Psoas muscle (tissue), 8 donors: ENCODE data around the gene MCFD2. TPM values are rescaled to one million over a fixed set of nuclear protein-coding genes. Genes with fewer than 3 reads are reported as not detected.

Experiments used
- ATAC-seq, 4 donors: fragments of 200-7000 bp; cut with Tn5 transposase; one replicate each; pipeline ENCODE4 v1.9.1; 2020; ENCODE audit warnings: moderate library complexity in 3 of 4, mild to moderate bottlenecking in 2 of 4
- DNase-seq, 2 donors: peaks; one replicate each; pipeline ENCODE4 v3.0.0-alpha.2; 2020
- H3K27ac ChIP-seq: fragments of 200-600 bp; one replicate; pipeline ENCODE4 v1.8.0; 2022
- H3K27me3 ChIP-seq, 3 donors: fragments of 200-600 bp in 1 of 3; one replicate each; pipeline versions ENCODE4 v1.6.1 to v1.8.0; 2013 to 2022; ENCODE audit warnings: low read length in 2 of 3, mild to moderate bottlenecking in 2 of 3, moderate library complexity in 1 of 3; ENCODE audit not compliant: insufficient read depth in 3 of 3
- H3K36me3 ChIP-seq, 2 donors: fragments of 200-600 bp in 1 of 2; one replicate each; pipeline versions ENCODE4 v1.6.1 to v1.8.0; 2013 to 2022; ENCODE audit warnings: low read depth in 1 of 2, mild to moderate bottlenecking in 1 of 2, moderate library complexity in 1 of 2; ENCODE audit not compliant: insufficient read depth in 1 of 2
- H3K4me1 ChIP-seq: fragments of 200-600 bp; one replicate; pipeline ENCODE4 v1.8.0; 2022
- H3K4me3 ChIP-seq: fragments of 200-600 bp; one replicate; pipeline ENCODE4 v1.8.0; 2022; ENCODE audit warnings: mild to moderate bottlenecking
- H3K9me3 ChIP-seq: fragments of 200-600 bp; one replicate; pipeline ENCODE4 v1.8.0; 2022
- WGBS, 3 donors: extraction: QIAGEN DNeasy Blood & Tissue Kit; methylation state at CpG; one replicate each; pipeline versions ENCODE4 v1.1.6 to v1.1.7; 2013; 5-methylcytosine and 5-hydroxymethylcytosine counted together
- intact Hi-C, 2 donors: fragments of 100-400 bp; cut with DNase I; formaldehyde crosslinking; loops; one replicate each; pipeline versions ENCODE4 v1.11.0 to v1.14.2; 2022
- polyA plus RNA-seq, 3 donors: library from polyadenylated mRNA; stranded (reverse); fragments of 200-250 nt; gene quantifications; one replicate each; pipeline ENCODE4 v1.2.3, GENCODE V29; 2013
- total RNA-seq, 4 donors: library from RNA; stranded (reverse); fragmentation: NEBNext Ultra II Directional in 2 of 4; extraction: Animal tissue kit (Norgen Biotek cat#: 25700) in 2 of 4; gene quantifications; one replicate each; pipeline versions ENCODE4 v1.2.1 to v1.2.4, GENCODE V29; 2021 to 2023
- TF ChIP-seq, protein P1 (sequence below): fragments of 200-600 bp; IDR thresholded peaks from one replicate; pipeline ENCODE4 v1.8.0; 2022; ENCODE audit warnings: antibody characterized with exemption
- donor health status: healthy with polysubstance abuse.
- donor health status: DM: no; HTN: no; CAD: no; lungs with moderate emphysema.
- donor health status: Bipolar disorder and iron deficiency.
- donor health status: healthy.
- donor health status: DM: yes; HTN: yes; CAD: no.
- donor health status: DM: no; HTN: no; CAD: no.
- donor health status: DM: no; HTN: no; CAD: no.
- donor health status: DM: yes; HTN: yes; CAD: no.

MCFD2 gene
- total and polyA plus RNA-seq, 7 donors: 52.2 to 121 (median 86.5) TPM

DNA sequence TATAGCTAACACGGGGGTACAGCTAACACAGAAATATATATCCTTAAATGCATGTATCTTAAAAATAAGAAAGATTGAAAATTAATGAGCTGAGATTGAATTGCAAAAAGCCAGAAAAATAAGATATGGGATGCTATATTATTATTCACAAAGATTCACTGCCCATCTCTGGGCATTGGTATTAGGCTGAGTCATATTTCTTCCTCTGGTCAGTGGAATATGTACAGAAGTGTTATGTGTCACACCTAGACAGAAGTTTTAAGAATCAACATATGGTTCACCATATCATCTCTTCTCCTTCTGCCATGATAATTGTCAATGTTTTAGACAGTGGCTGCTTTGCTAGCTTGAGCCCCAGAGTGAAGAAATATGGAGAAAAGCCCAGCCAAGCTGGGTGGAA, 14.0 kb upstream of the MCFD2 start:
- no peak for ATAC-seq
- 94 to 100% (median 96%) methylated on average over 1 of the region's 1 CpG for WGBS, 3 donors
- Histone ChIP-seq H3K27ac (no peak overlapping the region), H3K27me3 (no peaks in the 10 kb centered on the region), H3K9me3 (peaks cover 6% of the 10 kb centered on the region), H3K4me1 (no peaks in the 10 kb centered on the region), H3K36me3 (no peaks in the 10 kb centered on the region), H3K4me3 (no peak overlapping the region)
- TF ChIP-seq, protein P1, sequence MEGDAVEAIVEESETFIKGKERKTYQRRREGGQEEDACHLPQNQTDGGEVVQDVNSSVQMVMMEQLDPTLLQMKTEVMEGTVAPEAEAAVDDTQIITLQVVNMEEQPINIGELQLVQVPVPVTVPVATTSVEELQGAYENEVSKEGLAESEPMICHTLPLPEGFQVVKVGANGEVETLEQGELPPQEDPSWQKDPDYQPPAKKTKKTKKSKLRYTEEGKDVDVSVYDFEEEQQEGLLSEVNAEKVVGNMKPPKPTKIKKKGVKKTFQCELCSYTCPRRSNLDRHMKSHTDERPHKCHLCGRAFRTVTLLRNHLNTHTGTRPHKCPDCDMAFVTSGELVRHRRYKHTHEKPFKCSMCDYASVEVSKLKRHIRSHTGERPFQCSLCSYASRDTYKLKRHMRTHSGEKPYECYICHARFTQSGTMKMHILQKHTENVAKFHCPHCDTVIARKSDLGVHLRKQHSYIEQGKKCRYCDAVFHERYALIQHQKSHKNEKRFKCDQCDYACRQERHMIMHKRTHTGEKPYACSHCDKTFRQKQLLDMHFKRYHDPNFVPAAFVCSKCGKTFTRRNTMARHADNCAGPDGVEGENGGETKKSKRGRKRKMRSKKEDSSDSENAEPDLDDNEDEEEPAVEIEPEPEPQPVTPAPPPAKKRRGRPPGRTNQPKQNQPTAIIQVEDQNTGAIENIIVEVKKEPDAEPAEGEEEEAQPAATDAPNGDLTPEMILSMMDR: no peak
- DNase-seq: no peak
- intact Hi-C loops: no loop called here

DNA sequence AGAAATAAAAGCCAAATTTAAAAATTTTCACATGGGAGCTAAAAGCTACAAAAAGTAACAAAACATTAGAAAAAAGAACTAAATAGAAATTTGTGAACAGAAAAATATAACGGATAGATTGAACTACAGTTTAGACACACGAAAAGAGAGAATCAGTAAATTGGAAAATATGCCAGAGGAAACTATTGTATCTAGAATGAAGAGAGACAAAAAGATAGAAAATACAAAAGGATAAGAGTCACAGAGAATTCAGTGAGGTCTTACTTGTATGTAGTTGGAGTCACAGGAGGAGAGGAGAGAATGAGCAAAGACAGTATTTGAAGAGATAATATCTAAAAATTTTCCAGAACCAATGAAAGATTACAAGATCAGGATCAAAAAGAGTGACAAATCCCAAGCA, 11.3 kb upstream of the MCFD2 start:
- peaks cover 6% of the 10 kb centered on the region for H3K9me3 ChIP-seq
- no peaks in the 10 kb centered on the region for H3K4me1 ChIP-seq
- intact Hi-C loops: no loop called here
- ATAC-seq (no peak), DNase-seq (no peak)
- no peaks in the 10 kb centered on the region for H3K27me3 ChIP-seq
- no peaks in the 10 kb centered on the region for H3K36me3 ChIP-seq
- H3K27ac ChIP-seq: no peak overlapping the region
- 84 to 98% (median 96%) methylated on average over 2 of the region's 2 CpGs for WGBS, 3 donors
- H3K4me3 ChIP-seq: no peak overlapping the region
- TF ChIP-seq, protein P1: no peak

DNA sequence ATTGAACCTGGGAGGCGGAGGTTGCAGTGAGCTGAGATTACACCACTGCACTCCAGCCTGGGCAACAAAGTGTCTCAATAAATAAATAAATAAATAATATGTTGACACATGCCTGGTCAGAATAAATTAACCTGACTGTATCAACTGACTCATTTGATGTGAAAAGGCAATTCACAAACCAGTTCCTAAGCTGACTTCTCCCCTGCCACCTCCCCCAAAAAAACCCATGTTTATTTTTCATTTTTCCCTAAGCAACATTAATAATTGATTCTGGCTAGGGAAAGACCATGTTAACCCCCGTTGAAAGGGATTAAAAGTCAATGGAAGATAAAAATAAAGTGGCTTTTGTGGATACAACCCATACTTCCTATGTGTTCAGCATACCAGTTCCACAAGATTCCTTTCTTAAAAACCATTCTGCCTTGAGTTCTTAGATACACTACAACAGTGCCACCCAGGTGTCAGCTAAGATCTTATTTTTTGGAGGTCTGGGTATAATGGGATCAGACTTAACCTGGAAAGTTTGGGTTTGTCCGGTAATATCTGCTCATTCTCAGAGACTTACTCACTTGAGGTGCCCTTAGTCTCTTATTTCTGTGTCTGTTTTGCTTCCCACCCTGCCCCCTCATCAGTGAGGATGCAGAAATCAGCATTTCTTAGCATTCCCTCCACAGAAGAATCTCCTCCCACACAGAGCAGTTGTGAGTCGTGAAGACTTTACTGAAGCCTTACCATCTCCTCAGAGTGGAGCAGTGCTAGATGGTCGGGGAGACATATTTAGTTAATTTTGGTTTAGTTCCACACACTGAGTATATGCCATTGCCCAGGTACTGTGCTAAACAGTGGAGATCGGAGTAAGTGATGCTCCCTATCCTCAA, 10.1 kb upstream of the MCFD2 start:
- Histone ChIP-seq H3K27ac (no peak overlapping the region), H3K27me3 (no peaks in the 10 kb centered on the region), H3K4me3 (no peak overlapping the region), H3K36me3 (no peaks in the 10 kb centered on the region), H3K9me3 (peaks cover 6% of the 10 kb centered on the region), H3K4me1 (no peaks in the 10 kb centered on the region)
- TF ChIP-seq, protein P1: no peak
- intact Hi-C loops: no loop called here
- 82 to 87% (median 85%) methylated on average over 6 of the region's 6 CpGs for WGBS, 3 donors
- ATAC-seq (no peak), DNase-seq (no peak)

DNA sequence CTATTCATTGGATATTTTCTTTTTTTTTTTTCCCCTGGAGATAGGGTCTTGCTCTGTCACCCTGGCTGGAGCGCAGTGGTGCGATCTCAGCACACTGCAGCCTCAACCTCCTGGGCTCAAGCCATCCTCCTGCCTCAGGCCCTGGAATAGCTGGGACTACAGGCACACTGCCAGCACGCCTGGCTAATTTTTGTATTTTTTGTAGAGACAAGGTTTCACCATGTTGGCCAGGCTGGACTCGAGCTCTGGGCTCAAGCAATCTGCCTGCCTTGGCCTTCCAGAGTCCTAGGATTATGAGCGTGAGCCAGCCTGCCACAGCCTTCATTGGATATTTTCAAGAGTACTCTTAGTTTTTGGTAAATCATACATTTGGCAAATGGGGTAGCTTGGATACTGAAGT, 9.0 kb upstream of the MCFD2 start:
- Histone ChIP-seq H3K27ac (no peak overlapping the region), H3K27me3 (no peaks in the 10 kb centered on the region), H3K36me3 (no peaks in the 10 kb centered on the region), H3K9me3 (peaks cover 6% of the 10 kb centered on the region), H3K4me3 (no peak overlapping the region), H3K4me1 (no peaks in the 10 kb centered on the region)
- ATAC-seq (no peak), DNase-seq (peak in 1 of 2 donors; percentile 47)
- WGBS, 3 donors: 76 to 88% (median 82%) methylated on average over 5 of the region's 5 CpGs
- TF ChIP-seq, protein P1: no peak
- intact Hi-C loops: no loop called here
